Measurements from ENCODE around the gene ATL1. TPM values are rescaled to one million over a fixed set of nuclear protein-coding genes. Genes with fewer than 3 reads are reported as not detected.

ATL1 gene
- total and polyA plus RNA-seq, 2 of the 8 experiments (the other 6 are each of a cell fraction or from before 2014, with no cell fraction given) = 4.0 to 5.9 TPM

- H2AFZ ChIP-seq (ENCODE audit: low read length) = no peak overlapping the region
- H2BK20ac ChIP-seq (ENCODE audit: low read length) = no peak overlapping the region
- no peaks in the 10 kb centered on the region for H3K79me2 ChIP-seq (ENCODE audit: control insufficient read depth in 1 of 2, insufficient read depth in 2 of 2, low read length in 2 of 2)
- H4K91ac ChIP-seq (replicated peaks; ENCODE audit: insufficient read length, low read length) = no peak overlapping the region
- H3K4me1 ChIP-seq (replicated peaks in 1 of 4; ENCODE audit: control insufficient read depth in 3 of 4, insufficient read depth in 4 of 4, low read length in 3 of 4) = peaks cover 0 to 4% (median 0%) of the 10 kb centered on the region in 4 experiments; a peak in 1 of 7 replicates
- no peak overlapping the region for H2BK5ac ChIP-seq (ENCODE audit: low read depth, low read length)
- POLR2A ChIA-PET (ENCODE audit: partially characterized antibody) = no interaction called here
- H3K36me3 ChIP-seq (ENCODE audit: control insufficient read depth in 2 of 4, insufficient read depth in 4 of 4, low read length in 3 of 4) = no peaks in the 10 kb centered on the region
- no peak overlapping the region for H3K9ac ChIP-seq (replicated peaks in 1 of 4; ENCODE audit: extremely low read depth in 1 of 4, low read depth in 3 of 4, low read length in 3 of 4)
- no peaks in the 10 kb centered on the region for H3K27me3 ChIP-seq (replicated peaks in 1 of 4; ENCODE audit: control insufficient read depth in 3 of 4, extremely low read depth in 1 of 4, insufficient read depth in 3 of 4, low read length in 3 of 4)
- DNase-seq (ENCODE audit: low read depth in 1 of 2, low spot score in 2 of 2) (no peak), FAIRE-seq (no peak)
- H3K56ac ChIP-seq (replicated peaks; ENCODE audit: insufficient read length, low read depth, low read length) = no peak overlapping the region
- no peaks in the 10 kb centered on the region for H3K9me3 ChIP-seq (ENCODE audit: insufficient read depth in 2 of 2, low read depth in 1 of 2, low read length in 1 of 2)
- no peak overlapping the region for H2AK5ac ChIP-seq (ENCODE audit: low read depth, low read length)
- H3K23ac ChIP-seq (ENCODE audit: insufficient read length) = no peak overlapping the region
- H4K8ac ChIP-seq (ENCODE audit: extremely low read depth, insufficient read depth, low read length) = no peak overlapping the region
- CTCF ChIA-PET (ENCODE audit: partially characterized antibody) = interaction anchor here (1.7 kb wide), 1 partner anchor 170 kb away, joined by 3 read pairs; no protein-coding TSS in a partner anchor
- H2BK15ac ChIP-seq (ENCODE audit: low read length) = no peak overlapping the region
- no peaks in the 10 kb centered on the region for H3K79me1 ChIP-seq (ENCODE audit: low read depth, low read length)
- no peak overlapping the region for H2BK120ac ChIP-seq (replicated peaks; ENCODE audit: low read depth, low read length)
- TF ChIP-seq POU5F1 (IDR thresholded peaks at IDR 0.05; ENCODE audit: low read depth, low read length) (no peak), YY1 (IDR thresholded peaks at IDR 0.05; ENCODE audit: low read depth, low read length) (no peak), RXRA (IDR thresholded peaks at IDR 0.05; ENCODE audit: insufficient read depth, low read depth, low read length) (no peak)
- no peak overlapping the region for H3K4ac ChIP-seq (replicated peaks; ENCODE audit: insufficient read length, low read depth, low read length)
- no peak overlapping the region for H2BK12ac ChIP-seq (ENCODE audit: low read depth, low read length)
- H3K4me3 ChIP-seq (ENCODE audit: extremely low read depth in 1 of 4, insufficient read depth in 2 of 4, low read depth in 3 of 4, low read length in 4 of 4) = no peak overlapping the region
- no peaks in the 10 kb centered on the region; the same call in 1 of the 2 replicates for H3K23me2 ChIP-seq (ENCODE audit: low read depth, low read length)
- no peak overlapping the region for H3K27ac ChIP-seq (ENCODE audit: low read depth, low read length)
- H3K18ac ChIP-seq (ENCODE audit: extremely low read depth, low read length) = no peak overlapping the region
- no peaks in the 10 kb centered on the region for H4K20me1 ChIP-seq (replicated peaks in 1 of 2; ENCODE audit: control insufficient read depth in 1 of 2, insufficient read depth in 2 of 2, low read length in 2 of 2)
- H4K5ac ChIP-seq (ENCODE audit: insufficient read length, low read depth, low read length) = no peak overlapping the region
- H3K14ac ChIP-seq (ENCODE audit: insufficient read length) = no peak overlapping the region
- H3K4me2 ChIP-seq (ENCODE audit: insufficient read depth in 1 of 2, low read depth in 2 of 2, low read length in 2 of 2) = no peak overlapping the region
- WGBS, 2 experiments (ENCODE audit: extremely low coverage in 1 of 2, insufficient coverage in 1 of 2, insufficient read length in 1 of 2, insufficient replicate concordance in 2 of 2, low coverage in 1 of 2, low lambda C conversion rate in 2 of 2, missing lambda C conversion rate in 1 of 2) = 93% methylated on average over 2 of the region's 2 CpGs; no CpG with 5 or more reads in 1 of the 2 experiments
Observed at GRCh38 chr14:50603565-50603964, 43.6 kb downstream of the ATL1 start.

All from H1 (cell line).